ENCODE measurements around the gene HSD17B8.

Gene HSD17B8

GRCh38 chr6:33201935-33202334 lies 2.5 kb upstream of the HSD17B8 start:
- TF ChIP-seq ZNF274 (IDR thresholded peaks at IDR 0.05; ENCODE audit: low read depth, low read length), result no peak
- H3K4me3 ChIP-seq (ENCODE audit: low read length), result peak overlapping the region; percentile 91

GRCh38 chr6:33202799-33203198 lies 1.7 kb upstream of the HSD17B8 start:
- no peak for TF ChIP-seq ZNF274 (IDR thresholded peaks at IDR 0.05; ENCODE audit: low read depth, low read length)
- H3K4me3 ChIP-seq (ENCODE audit: low read length), result no peak overlapping the region

- H3K4me3 ChIP-seq (ENCODE audit: low read length), result no peak overlapping the region; the same call in 1 of the 2 replicates
- no peak for TF ChIP-seq ZNF274 (IDR thresholded peaks at IDR 0.05; ENCODE audit: low read depth, low read length)
Observed at GRCh38 chr6:33203443-33204164, 851 bp upstream of the HSD17B8 start.

GRCh38 chr6:33204165-33204414 lies 365 bp upstream of the HSD17B8 start:
- H3K4me3 ChIP-seq (ENCODE audit: low read length), result no peak overlapping the region; the same call in 1 of the 2 replicates

GRCh38 chr6:33205191-33206026 lies 954 bp downstream of the HSD17B8 start:
- peak overlapping the region; percentile 89; the same call in 1 of the 2 replicates for H3K4me3 ChIP-seq (ENCODE audit: low read length)
- TF ChIP-seq ZNF274 (IDR thresholded peaks at IDR 0.05; ENCODE audit: low read depth, low read length), result no peak

More at GRCh38 chr6:33204165-33204414, 365 bp upstream of the HSD17B8 start:
- TF ChIP-seq ZNF274 (IDR thresholded peaks at IDR 0.05; ENCODE audit: low read depth, low read length), result no peak

- no peak overlapping the region for H3K4me3 ChIP-seq (ENCODE audit: low read length)
- no peak for TF ChIP-seq ZNF274 (IDR thresholded peaks at IDR 0.05; ENCODE audit: low read depth, low read length)
Observed at GRCh38 chr6:33206027-33206863, 1.8 kb downstream of the HSD17B8 start.

- TF ChIP-seq ZNF274 (IDR thresholded peaks at IDR 0.05; ENCODE audit: low read depth, low read length), result no peak
- peak overlapping the region; percentile 95; the same call in 1 of the 2 replicates for H3K4me3 ChIP-seq (ENCODE audit: low read length)
Observed at GRCh38 chr6:33206864-33207551, 2.6 kb downstream of the HSD17B8 start.

GRCh38 chr6:33207552-33208090 lies 3.2 kb downstream of the HSD17B8 start:
- H3K4me3 ChIP-seq (ENCODE audit: low read length), result peak overlapping the region; percentile 95
- no peak for TF ChIP-seq ZNF274 (IDR thresholded peaks at IDR 0.05; ENCODE audit: low read depth, low read length)

- TF ChIP-seq ZNF274 (IDR thresholded peaks at IDR 0.05; ENCODE audit: low read depth, low read length), result no peak
- H3K4me3 ChIP-seq (ENCODE audit: low read length), result peak within 1 kb of the TSS; percentile 95
Observed at GRCh38 chr6:33208091-33208967, 3.9 kb downstream of the HSD17B8 start, which contains the start of gene RING1. TSS of gene RING1 (plus strand) at chr6:33208500. CDS start at chr6:33208823, 323 bp downstream.

- no peak for TF ChIP-seq ZNF274 (IDR thresholded peaks at IDR 0.05; ENCODE audit: low read depth, low read length)
Observed at GRCh38 chr6:33209856-33210255, 5.4 kb downstream of the HSD17B8 start.

GRCh38 chr6:33211136-33211535 lies 6.7 kb downstream of the HSD17B8 start:
- no peak for TF ChIP-seq ZNF274 (IDR thresholded peaks at IDR 0.05; ENCODE audit: low read depth, low read length)
- no peak overlapping the region for H3K4me3 ChIP-seq (ENCODE audit: low read length)

More at GRCh38 chr6:33209856-33210255, 5.4 kb downstream of the HSD17B8 start:
- no peak overlapping the region for H3K4me3 ChIP-seq (ENCODE audit: low read length)

- H3K4me3 ChIP-seq (ENCODE audit: low read length), result no peak overlapping the region
Observed at GRCh38 chr6:33211666-33212422, 7.4 kb downstream of the HSD17B8 start.

More at GRCh38 chr6:33211666-33212422, 7.4 kb downstream of the HSD17B8 start:
- TF ChIP-seq ZNF274 (IDR thresholded peaks at IDR 0.05; ENCODE audit: low read depth, low read length), result no peak
